Measurements from ENCODE around the gene PIGM. TPM values are rescaled to one million over a fixed set of nuclear protein-coding genes. Genes with fewer than 3 reads are reported as not detected.
"Not testable (repeated sequence)": the region's sequence is repeated elsewhere in the genome, so short reads cannot be mapped to it uniquely, and the experiment has no call there.

Gene PIGM
- total RNA-seq, 2 experiments from 2014 or later = 5.9 to 6.4 TPM

DNA sequence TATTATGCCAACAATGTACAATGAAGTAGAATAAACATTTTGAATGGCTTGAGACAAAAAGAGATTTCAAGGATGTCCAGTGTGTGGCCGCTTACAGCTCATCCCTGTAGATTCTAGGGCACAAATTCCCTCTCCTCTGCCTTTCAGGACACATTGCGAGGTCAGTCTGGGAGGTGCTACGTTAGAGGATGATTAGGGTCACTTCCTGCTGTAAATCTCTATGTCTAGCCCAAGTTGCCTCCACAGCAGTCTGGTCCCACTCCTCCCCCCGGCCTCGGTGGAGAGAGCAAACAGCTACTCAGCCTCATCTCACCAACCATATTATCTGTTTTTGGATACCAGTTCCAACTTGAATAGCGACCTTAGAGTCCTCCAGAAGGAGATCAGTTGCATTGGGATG is 21.1 kb upstream of the PIGM start:
- peaks cover 45% of the 10 kb centered on the region for H3K27me3 Mint-ChIP-seq
- H3K9me3 Mint-ChIP-seq = no peaks in the 10 kb centered on the region
- CTCF ChIA-PET = interaction anchor here (1.2 to 4.6 kb wide), 3 partner anchors 22 to 33 kb away, joined by 3 to 20 read pairs (median 6); no protein-coding TSS in a partner anchor

DNA sequence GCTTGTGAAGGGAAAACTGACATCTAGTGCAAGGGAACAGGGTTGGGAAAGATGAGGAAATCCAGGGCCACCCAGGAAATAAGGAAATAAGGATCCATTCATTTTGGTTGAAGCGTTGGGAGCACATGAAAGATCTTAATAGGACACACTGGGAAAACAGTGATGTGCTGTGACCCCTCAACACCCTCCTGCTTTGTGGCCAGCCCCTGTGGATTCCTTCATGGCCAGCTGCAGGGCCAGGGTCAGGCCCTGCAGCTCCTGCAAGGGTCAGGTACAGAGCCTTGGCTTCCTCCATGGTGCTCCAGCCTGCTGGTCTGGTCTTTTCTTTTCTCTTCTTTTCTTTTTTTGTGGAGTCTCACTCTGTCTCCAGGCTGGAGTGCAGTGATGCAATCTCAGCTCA is 18.8 kb upstream of the PIGM start:
- Mint-ChIP-seq H3K36me3 (ENCODE audit: low read depth) (no peaks in the 10 kb centered on the region), H3K4me1 (peaks cover 13% of the 10 kb centered on the region), H3K27ac (no peak overlapping the region), H3K27me3 (peaks cover 29% of the 10 kb centered on the region), H3K4me3 (no peak overlapping the region), H3K9me3 (no peaks in the 10 kb centered on the region)
- POLR2A ChIA-PET = no interaction called here
- no peak for DNase-seq
- CTCF ChIA-PET = interaction anchor here (0.7 to 1.2 kb wide), 3 partner anchors 9 to 41 kb away, joined by 3 to 4 read pairs (median 3); no protein-coding TSS in a partner anchor

More for the DNA sequence above, 21.1 kb upstream of the PIGM start:
- Mint-ChIP-seq H3K36me3 (ENCODE audit: low read depth) (no peaks in the 10 kb centered on the region), H3K4me3 (no peak overlapping the region), H3K27ac (no peak overlapping the region), H3K4me1 (no peaks in the 10 kb centered on the region)
- POLR2A ChIA-PET = no interaction called here
- no peak for DNase-seq

GRCh38 chr1:160050182-160050581 is 18.4 kb upstream of the PIGM start:
- CTCF ChIA-PET = interaction anchor here (0.7 to 1.0 kb wide), 2 partner anchors 17 to 41 kb away, joined by 3 read pairs; no protein-coding TSS in a partner anchor
- POLR2A ChIA-PET; H3K27ac Mint-ChIP-seq; H3K4me3 Mint-ChIP-seq; DNase-seq; H3K9me3 Mint-ChIP-seq; H3K36me3 Mint-ChIP-seq (ENCODE audit: low read depth): not testable (repeated sequence)
- Mint-ChIP-seq H3K4me1 (peaks cover 13% of the 10 kb centered on the region), H3K27me3 (peaks cover 32% of the 10 kb centered on the region)

GRCh38 chr1:160049101-160049500 is 17.3 kb upstream of the PIGM start:
- DNase-seq = no peak
- H3K4me3 Mint-ChIP-seq = no peak overlapping the region
- no peaks in the 10 kb centered on the region for H3K9me3 Mint-ChIP-seq
- peaks cover 40% of the 10 kb centered on the region for H3K27me3 Mint-ChIP-seq
- H3K36me3 Mint-ChIP-seq (ENCODE audit: low read depth) = no peaks in the 10 kb centered on the region
- POLR2A ChIA-PET = no interaction called here
- H3K27ac Mint-ChIP-seq = no peak overlapping the region
- peaks cover 13% of the 10 kb centered on the region for H3K4me1 Mint-ChIP-seq
- CTCF ChIA-PET = interaction anchor here (0.7 to 1.3 kb wide), 2 partner anchors 18 to 25 kb away, joined by 3 to 4 read pairs; no protein-coding TSS in a partner anchor

DNA sequence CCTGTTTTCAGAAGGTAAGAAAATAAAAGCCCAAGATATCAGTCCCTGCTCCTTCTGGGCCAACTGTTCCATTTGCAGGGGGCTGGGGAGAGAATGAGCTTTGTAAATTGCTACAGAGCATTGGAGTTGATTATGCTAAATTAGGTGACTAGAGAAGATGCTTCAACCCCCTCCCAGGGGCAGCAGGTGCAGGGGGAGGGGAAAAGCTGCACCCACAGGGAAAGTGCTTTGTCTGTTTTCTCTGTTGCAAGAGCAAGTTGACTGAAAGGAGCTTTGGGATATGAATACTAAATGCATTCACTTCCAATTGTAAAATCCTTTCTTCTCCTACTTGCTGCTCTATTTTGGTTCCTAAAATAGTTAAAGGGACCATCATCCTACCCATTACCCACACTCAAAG is 16.5 kb upstream of the PIGM start:
- Mint-ChIP-seq H3K9me3 (no peaks in the 10 kb centered on the region), H3K27ac (no peak overlapping the region), H3K27me3 (peaks cover 39% of the 10 kb centered on the region), H3K36me3 (ENCODE audit: low read depth) (no peaks in the 10 kb centered on the region), H3K4me3 (no peak overlapping the region), H3K4me1 (peaks cover 13% of the 10 kb centered on the region)
- ChIA-PET CTCF (interaction anchor here (0.7 to 1.3 kb wide), 2 partner anchors 18 to 26 kb away, joined by 3 to 4 read pairs; no protein-coding TSS in a partner anchor), POLR2A (no interaction called here)
- no peak for DNase-seq

GRCh38 chr1:160047111-160047991 is 15.6 kb upstream of the PIGM start:
- Mint-ChIP-seq H3K4me3 (peak overlapping the region; percentile 55), H3K27me3 (peaks cover 34% of the 10 kb centered on the region), H3K4me1 (peaks cover 13% of the 10 kb centered on the region), H3K9me3 (no peaks in the 10 kb centered on the region), H3K27ac (peak overlapping the region; percentile 60), H3K36me3 (ENCODE audit: low read depth) (no peaks in the 10 kb centered on the region)
- POLR2A ChIA-PET = no interaction called here
- CTCF ChIA-PET = interaction anchor here (0.5 to 3.6 kb wide), 20 partner anchors 9 to 926 kb away, joined by 3 to 33 read pairs (median 4); partner anchors contain the start of gene PIGM
- no peak for DNase-seq

- POLR2A ChIA-PET = no interaction called here
- CTCF ChIA-PET = interaction anchor here (0.5 to 3.6 kb wide), 23 partner anchors 10 to 927 kb away, joined by 3 to 33 read pairs (median 4); partner anchors contain the start of genes KCNJ9 and PIGM
- no peaks in the 10 kb centered on the region for H3K36me3 Mint-ChIP-seq (ENCODE audit: low read depth)
- peak; percentile 48 for DNase-seq
- H3K4me3 Mint-ChIP-seq = peak overlapping the region; percentile 55
- H3K27ac Mint-ChIP-seq = peak overlapping the region; percentile 60
- peaks cover 13% of the 10 kb centered on the region for H3K4me1 Mint-ChIP-seq
- peaks cover 28% of the 10 kb centered on the region for H3K27me3 Mint-ChIP-seq
- no peaks in the 10 kb centered on the region for H3K9me3 Mint-ChIP-seq
Observed at GRCh38 chr1:160046494-160047110, 14.8 kb upstream of the PIGM start.

GRCh38 chr1:160045653-160046052 is 13.9 kb upstream of the PIGM start:
- H3K36me3 Mint-ChIP-seq (ENCODE audit: low read depth) = no peaks in the 10 kb centered on the region
- no peak for DNase-seq
- POLR2A ChIA-PET = no interaction called here
- H3K9me3 Mint-ChIP-seq = no peaks in the 10 kb centered on the region
- CTCF ChIA-PET = interaction anchor here (1.0 to 3.6 kb wide), 14 partner anchors 11 to 334 kb away, joined by 3 to 33 read pairs (median 9); partner anchors contain the start of genes KCNJ9 and PIGM
- H3K27ac Mint-ChIP-seq = no peak overlapping the region
- no peak overlapping the region for H3K4me3 Mint-ChIP-seq
- H3K27me3 Mint-ChIP-seq = peaks cover 25% of the 10 kb centered on the region
- peaks cover 13% of the 10 kb centered on the region for H3K4me1 Mint-ChIP-seq

GRCh38 chr1:160043543-160043942 is 11.8 kb upstream of the PIGM start:
- no peak overlapping the region for H3K27ac Mint-ChIP-seq
- no peak for DNase-seq
- H3K4me1 Mint-ChIP-seq = peaks cover 13% of the 10 kb centered on the region
- H3K36me3 Mint-ChIP-seq (ENCODE audit: low read depth) = no peaks in the 10 kb centered on the region
- no peaks in the 10 kb centered on the region for H3K9me3 Mint-ChIP-seq
- H3K4me3 Mint-ChIP-seq = no peak overlapping the region
- ChIA-PET POLR2A (interaction anchor here (1.0 kb wide), 1 partner anchor 11 kb away, joined by 3 read pairs; the partner anchor contains the start of gene PIGM), CTCF (no interaction called here)
- peaks cover 19% of the 10 kb centered on the region for H3K27me3 Mint-ChIP-seq

- DNase-seq = no peak
- no peaks in the 10 kb centered on the region for H3K9me3 Mint-ChIP-seq
- ChIA-PET POLR2A (no interaction called here), CTCF (interaction anchor here (1.2 kb wide), 1 partner anchor 31 kb away, joined by 4 read pairs; no protein-coding TSS in a partner anchor)
- H3K4me3 Mint-ChIP-seq = no peak overlapping the region
- no peaks in the 10 kb centered on the region for H3K4me1 Mint-ChIP-seq
- H3K27ac Mint-ChIP-seq = no peak overlapping the region
- no peaks in the 10 kb centered on the region for H3K36me3 Mint-ChIP-seq (ENCODE audit: low read depth)
- peaks cover 14% of the 10 kb centered on the region for H3K27me3 Mint-ChIP-seq
Observed at GRCh38 chr1:160040476-160040875, 8.7 kb upstream of the PIGM start.

- ChIA-PET CTCF (interaction anchor here (1.1 to 3.6 kb wide), 6 partner anchors 14 to 105 kb away, joined by 3 to 20 read pairs (median 4); no protein-coding TSS in a partner anchor), POLR2A (interaction anchor here (0.8 kb wide), 1 partner anchor 12 kb away, joined by 3 read pairs; no protein-coding TSS in a partner anchor)
- H3K4me1 Mint-ChIP-seq = peaks cover 26% of the 10 kb centered on the region
- H3K9me3 Mint-ChIP-seq = no peaks in the 10 kb centered on the region
- peak overlapping the region; percentile 96 for H3K4me3 Mint-ChIP-seq
- H3K27ac Mint-ChIP-seq = peak overlapping the region; percentile 91
- H3K27me3 Mint-ChIP-seq = peaks cover 3% of the 10 kb centered on the region
- no peak for DNase-seq
- H3K36me3 Mint-ChIP-seq (ENCODE audit: low read depth) = peaks cover under 1% of the 10 kb centered on the region
Observed at GRCh38 chr1:160032165-160032820, 503 bp upstream of the PIGM start.

DNA sequence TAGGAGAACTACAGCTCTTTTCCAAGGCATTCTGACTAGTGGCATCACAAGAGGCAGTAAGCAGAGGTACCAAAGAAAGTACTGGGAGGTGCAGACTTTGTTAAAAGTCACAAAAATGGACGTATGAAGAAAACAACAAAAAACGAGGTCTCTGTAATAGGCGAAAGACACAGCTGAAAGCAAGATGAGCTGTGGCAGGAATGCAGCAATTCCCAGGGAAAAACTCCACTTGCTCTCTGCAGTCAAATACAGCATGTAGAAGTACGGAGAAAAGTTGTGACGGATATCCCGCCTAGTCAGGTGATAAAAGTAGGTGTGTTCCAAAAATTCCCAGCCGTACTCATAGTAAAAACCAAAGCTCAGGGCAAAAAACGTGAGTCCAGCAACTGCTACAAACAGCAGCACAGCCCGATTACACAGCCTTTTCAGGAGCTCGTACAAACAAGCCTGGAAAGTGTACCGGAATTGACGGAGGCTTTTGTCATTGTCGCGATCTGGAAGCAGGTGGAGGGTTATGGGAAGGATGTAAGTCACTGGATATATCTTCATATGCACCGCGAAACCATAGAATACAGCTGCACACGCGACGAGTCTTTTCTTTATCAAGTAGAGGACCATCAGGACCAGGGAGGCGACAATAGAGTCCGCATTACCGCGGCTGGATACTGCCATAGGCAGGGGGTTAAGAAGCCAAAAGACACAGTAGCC is 979 bp downstream of the PIGM start:
- no peak for DNase-seq
- H3K36me3 Mint-ChIP-seq (ENCODE audit: low read depth) = peaks cover 4% of the 10 kb centered on the region
- H3K9me3 Mint-ChIP-seq = no peaks in the 10 kb centered on the region
- ChIA-PET POLR2A (no interaction called here), CTCF (interaction anchor here (1.0 to 3.6 kb wide), 8 partner anchors 10 to 47 kb away, joined by 3 to 20 read pairs (median 3); no protein-coding TSS in a partner anchor)
- H3K27ac Mint-ChIP-seq = peak overlapping the region; percentile 91
- H3K4me1 Mint-ChIP-seq = peaks cover 28% of the 10 kb centered on the region
- peak overlapping the region; percentile 96 for H3K4me3 Mint-ChIP-seq
- peaks cover 3% of the 10 kb centered on the region for H3K27me3 Mint-ChIP-seq
